Stimulated activated CD8-positive, alpha-beta memory T cell treated with anti-CD3 and anti-CD28 coated beads, Interleukin-15, amount 100 ng/mL, for 1 hour (primary cell): ENCODE data around the gene IL27RA.
"Not testable (repeated sequence)": the region's sequence is repeated elsewhere in the genome, so short reads cannot be mapped to it uniquely, and the experiment has no call there.

Source experiments
- DNase-seq: peaks from one replicate; pipeline ENCODE4 v3.0.0-alpha.2; 2020; ENCODE audit warnings: low read depth

The IL27RA gene

GRCh38 chr19:13999085-13999484, 32.5 kb upstream of the IL27RA start:
- DNase-seq = no peak

DNA sequence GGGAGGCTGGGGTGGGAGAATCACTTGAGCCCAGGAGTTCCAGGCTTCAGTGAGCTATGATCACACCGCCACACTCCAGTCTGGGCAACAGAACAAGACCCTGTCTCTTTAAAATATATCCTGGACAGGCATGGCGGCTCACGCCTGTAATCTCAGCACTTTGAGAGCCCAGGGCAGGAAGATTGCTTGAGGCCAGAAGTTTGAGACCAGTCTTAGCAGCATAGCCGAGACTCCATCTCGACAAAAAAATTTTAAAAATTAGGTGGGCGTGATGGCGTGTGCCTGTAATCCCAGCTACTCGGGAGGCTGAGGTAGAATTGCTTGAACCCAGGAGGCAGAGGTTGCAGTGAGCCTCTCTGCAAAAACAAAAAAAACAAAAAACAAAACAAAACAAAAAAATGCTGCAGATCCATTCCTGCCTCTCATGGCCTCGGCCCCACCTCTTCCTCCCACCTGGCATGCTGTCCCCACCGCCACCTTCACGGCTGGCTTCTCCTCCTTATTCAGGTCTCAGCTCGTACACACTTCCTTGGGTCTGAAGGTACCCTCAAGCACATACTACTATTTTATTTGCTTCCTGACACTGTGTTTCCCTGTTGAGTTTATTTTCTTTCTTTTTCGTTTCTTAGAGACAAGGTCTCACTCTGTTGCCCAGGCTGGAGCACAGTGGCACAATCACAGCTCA, 30.7 kb upstream of the IL27RA start:
- no peak for DNase-seq

DNA sequence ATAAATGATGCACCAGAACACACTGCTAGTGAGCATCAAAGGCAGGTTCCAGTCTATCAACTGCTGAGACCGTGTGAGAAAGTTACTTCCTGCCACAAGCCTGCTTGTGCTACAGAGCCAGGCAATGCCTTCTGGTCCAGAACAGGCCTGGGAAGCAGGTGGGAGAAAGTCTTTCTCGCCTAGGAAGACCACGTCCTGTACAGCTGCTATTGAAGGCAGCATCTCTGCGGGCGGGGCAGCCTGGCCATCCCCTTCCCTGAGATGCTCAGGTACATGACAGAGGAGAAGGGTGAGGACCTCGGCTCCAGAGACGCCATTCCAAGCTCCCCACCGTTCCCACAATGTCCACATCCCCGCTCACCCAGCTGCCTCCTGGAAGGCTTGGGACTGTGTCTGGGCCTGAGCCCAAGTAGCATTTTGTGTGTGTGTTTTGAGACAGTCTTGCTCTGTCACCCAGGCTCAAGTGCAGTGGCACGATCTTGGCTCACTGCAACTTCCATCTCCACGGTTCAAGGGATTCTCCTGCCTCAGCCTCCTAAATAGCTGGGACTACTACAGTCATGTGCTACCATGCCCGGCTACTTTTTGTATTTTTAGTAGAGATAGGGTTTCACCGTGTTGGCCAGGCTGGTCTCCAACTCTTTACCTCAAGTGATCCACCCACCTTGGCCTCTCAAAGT, 28.9 kb upstream of the IL27RA start:
- DNase-seq = no peak

- no peak for DNase-seq
Observed at GRCh38 chr19:14003251-14004055, 28.1 kb upstream of the IL27RA start.

DNA sequence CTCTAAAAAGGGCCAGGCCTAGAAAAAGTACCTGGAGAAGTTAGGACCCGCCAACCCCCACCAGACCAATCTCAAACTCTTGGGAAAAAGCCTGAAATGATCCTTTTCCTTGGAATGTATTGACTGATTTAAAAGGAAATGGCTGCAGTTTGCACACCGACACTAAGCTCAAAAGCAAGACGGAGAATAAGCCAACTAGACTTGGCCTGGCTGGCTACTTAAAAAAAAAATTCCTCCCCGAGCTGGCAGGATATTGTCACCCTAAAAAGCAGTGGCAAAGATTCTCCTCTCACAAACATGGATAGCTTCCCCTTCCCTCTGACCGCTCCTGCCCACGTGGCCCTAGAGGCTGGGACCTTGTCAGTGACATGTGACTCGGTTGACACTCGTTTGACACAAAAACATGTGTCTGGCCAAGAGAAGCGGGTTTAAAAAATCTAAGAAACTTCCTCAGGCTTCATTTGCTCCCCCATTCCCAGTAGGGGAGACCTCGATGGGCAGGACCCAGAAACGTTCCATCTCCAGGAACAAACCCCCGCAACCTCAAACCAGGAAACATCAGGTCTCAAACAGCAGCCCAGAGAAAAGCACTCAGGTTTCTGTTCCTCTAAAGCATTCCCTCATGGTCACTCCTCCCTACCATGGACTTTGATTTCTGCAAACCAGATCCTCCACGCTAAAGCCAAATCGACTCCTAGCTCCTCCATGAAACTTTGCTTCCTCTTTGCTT, 26.8 kb upstream of the IL27RA start:
- no peak for DNase-seq

DNA sequence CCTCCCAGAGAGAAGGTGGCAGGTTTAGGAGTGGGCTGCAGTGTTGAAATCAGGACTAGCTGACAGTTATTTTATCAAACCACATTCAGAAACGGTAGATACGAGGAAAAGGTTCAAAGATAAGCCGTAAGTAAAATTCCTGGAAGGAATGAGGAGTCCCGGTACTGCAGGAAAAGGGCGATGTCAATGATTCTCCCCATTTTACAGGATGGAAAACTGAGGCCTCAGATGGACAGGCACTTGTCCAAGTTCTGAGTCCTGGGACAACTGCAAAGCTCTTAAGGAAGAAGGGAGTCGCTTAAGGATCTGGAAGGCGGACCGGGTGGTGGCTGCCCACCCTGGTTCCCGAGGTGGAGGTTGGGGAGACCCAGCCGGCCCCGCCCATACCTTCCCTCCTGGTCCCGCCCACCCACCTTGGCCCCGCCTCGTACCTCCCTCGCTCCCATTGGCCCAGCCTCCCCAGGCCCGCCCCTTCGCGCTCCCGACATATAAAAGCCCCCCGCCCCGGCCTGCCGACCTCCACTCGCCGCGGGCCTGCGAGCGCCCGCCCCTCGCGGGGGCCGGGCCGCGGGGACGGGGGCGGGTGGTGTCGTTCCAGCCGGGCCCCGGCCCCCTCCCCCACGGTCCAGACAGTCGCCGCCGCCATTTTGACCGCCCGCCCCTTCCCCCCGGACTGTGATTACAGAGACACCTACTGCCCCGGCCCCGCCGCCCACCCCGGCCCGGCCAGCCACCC, 26.0 kb upstream of the IL27RA start:
- DNase-seq = peak; percentile 91

DNA sequence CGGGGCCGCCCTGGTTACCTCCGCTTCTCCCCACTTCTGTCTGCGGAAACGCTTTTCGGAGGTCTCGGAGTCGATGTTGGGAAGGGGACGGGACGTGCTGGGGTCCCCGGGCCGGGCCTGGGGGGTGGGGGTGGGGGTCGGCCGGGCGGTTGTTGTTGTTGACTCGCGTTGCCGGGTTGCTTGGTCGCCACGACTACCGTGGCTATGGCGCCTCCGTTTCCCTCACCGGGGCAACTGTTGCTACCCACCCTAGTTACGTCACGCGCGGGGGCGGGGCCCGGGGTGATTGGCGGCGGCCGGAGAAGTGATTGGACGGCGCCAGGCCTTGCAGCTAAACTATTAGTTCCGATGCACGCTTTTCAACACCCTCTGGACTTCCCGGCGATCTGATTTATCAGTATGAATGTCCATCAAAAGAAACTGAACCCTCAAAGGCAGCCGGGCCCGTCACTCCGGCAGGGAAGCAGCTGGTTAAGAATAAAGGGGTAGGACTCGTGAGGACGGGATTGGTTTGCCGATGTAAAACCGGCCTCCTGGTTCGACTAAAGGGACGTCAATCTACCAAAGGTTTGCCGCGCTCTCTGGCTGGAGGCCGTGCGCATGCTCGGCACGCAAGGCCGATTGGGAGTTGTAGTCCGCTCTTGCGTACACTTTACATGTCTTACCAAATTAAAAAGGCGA, 25.3 kb upstream of the IL27RA start, which contains the start of gene RFX1:
RFX1 (minus strand) TSS at position 236 of the 681 bp plus-strand sequence. CDS start 12,477 bp downstream, outside the sequence.
- DNase-seq = peak; percentile 100

- DNase-seq = no peak
Observed at GRCh38 chr19:14006766-14007562, 24.6 kb upstream of the IL27RA start.

- DNase-seq = no peak
Observed at GRCh38 chr19:14012378-14012915, 19.1 kb upstream of the IL27RA start.

DNA sequence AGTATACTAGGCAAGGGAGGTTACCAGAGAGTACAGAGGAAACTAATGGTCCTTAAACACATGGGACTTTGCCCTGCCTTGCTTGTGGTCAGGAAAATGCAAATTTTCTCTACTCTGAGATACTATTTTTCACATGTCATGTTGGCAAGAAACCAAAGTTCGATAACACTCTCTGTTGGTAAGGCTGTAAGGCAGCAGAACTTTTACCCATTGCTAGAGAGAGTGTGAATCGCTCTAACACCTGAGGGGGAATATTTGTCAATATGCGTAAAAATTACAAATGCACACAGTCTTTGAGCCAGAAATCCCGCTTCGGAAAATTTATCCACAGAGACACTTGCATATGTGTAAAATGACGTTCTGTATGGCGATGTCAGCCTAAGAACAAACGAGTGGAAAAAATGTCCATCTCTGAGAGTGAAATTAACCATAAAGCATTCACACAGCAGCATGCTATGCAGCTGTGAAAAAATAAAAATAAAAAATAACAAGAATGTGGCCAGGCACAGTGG, 16.0 kb upstream of the IL27RA start:
- DNase-seq = no peak

- no peak for DNase-seq
Observed at GRCh38 chr19:14019100-14019499, 12.5 kb upstream of the IL27RA start.

- not testable (repeated sequence) for DNase-seq
Observed at GRCh38 chr19:14019739-14020138, 11.8 kb upstream of the IL27RA start.

GRCh38 chr19:14021474-14021873, 10.1 kb upstream of the IL27RA start:
- no peak for DNase-seq

GRCh38 chr19:14022469-14022868, 9.1 kb upstream of the IL27RA start:
- DNase-seq = no peak

DNA sequence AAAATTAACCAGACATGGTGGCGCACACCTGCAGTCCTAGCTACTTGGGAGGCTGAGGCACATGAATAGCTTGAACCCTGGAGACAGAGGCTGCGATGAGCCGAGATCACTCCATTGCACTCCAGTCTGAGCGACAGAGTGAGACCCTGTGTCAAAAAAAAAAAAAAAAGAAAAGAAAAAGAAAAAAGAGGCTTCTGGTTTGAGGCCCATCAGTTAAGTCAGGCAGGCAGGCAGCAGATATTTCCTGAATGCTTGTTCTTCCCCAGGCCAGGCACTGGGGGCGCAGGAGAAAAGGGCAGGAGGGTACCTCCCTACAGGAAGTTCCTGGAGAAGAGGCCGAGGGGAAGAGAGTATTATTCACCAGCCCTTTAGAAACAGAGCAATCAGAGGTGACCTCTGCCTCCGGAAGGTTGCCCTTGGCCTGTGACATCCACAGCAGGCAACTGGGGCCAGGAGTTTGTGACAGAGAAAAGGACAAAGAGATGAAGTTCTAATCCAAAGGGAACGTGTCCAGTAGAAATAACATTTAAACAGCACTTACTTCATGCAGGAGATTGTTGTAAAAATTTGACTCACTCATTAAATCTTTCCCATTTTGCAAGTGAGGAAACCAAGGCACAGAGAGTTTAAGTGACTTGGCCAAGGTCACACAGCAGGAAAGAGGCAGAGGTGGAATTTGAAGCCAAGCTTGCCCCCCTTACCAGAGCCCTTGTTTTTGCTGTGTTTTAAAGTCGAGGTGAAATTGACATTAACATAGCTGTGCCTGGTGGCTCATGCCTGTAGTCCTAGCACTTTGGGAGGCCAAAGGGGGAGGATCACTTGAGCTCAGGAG, 7.9 kb upstream of the IL27RA start:
- no peak for DNase-seq

DNA sequence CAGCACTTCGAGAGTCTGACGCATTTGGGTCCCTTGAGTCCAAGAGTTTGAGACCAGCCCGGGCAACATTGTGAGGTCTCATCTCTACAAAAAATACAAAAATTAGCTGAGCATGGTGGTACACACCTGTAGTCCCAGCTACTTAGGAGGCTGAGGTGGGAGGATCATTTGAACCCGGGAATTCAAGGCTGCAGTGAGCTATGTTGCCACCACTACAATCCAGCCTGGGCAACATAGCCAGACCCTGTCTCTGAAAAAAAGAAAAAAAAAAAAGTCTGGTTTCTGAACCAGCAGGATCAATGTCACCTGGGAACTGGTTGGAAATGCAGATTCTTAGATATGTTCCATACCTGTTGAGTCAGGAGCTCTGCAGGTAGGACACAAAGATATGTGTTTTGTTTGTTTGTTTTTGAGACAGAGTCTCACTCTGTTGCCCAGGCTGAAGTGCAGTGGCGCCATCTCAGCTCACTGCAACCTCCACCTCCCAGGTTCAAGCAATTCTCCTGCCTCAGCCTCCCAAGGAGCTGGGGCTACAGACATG, 4.8 kb upstream of the IL27RA start:
- DNase-seq = not testable (repeated sequence)

DNA sequence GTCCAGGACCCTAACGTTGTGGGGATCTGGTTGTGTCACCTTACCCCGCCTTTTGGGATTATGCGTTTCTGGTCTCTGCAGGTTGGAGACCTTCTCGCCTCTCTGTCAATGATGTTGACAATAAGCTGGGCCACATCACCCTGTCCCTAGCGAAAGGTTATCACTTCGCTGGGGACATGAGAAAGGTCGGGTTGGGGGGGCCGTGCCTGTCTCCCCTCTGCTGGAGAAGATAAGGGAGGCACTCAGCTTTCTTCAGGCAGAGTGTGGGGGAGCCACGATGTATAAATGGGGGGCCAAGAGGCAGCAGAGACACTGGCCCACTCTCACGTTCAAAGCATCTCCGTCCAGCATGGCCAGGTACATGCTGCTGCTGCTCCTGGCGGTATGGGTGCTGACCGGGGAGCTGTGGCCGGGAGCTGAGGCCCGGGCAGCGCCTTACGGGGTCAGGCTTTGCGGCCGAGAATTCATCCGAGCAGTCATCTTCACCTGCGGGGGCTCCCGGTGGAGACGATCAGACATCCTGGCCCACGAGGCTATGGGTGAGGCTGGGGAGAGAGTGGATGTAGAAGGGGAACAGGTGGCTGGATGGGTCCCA, 3.6 kb upstream of the IL27RA start, which contains the start of gene RLN3:
RLN3 (plus strand) TSS at position 293 of the 595 bp plus-strand sequence; CDS start at position 350, 57 bp downstream.
- no peak for DNase-seq

DNA sequence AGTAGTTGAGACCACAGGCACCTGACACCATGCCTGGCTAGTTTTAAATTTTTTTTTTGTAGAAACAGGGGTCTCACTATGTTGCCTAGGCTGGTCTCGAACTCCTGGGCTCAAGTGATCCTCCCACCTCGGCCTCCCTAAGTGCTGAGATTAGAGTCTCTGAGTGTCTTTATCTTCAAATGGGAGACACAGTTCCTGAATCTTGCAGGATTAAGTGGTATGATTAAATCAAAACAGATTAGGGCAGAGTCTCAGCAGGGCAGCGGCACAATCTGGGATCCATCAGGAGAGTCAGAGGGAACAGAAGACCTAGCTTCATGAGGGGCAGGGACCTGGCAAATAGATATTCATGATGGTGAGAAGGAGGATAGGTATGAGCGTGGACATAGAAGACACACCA, 2.7 kb upstream of the IL27RA start:
- no peak for DNase-seq
